ENCODE results near the gene MB.

Gene MB

DNA sequence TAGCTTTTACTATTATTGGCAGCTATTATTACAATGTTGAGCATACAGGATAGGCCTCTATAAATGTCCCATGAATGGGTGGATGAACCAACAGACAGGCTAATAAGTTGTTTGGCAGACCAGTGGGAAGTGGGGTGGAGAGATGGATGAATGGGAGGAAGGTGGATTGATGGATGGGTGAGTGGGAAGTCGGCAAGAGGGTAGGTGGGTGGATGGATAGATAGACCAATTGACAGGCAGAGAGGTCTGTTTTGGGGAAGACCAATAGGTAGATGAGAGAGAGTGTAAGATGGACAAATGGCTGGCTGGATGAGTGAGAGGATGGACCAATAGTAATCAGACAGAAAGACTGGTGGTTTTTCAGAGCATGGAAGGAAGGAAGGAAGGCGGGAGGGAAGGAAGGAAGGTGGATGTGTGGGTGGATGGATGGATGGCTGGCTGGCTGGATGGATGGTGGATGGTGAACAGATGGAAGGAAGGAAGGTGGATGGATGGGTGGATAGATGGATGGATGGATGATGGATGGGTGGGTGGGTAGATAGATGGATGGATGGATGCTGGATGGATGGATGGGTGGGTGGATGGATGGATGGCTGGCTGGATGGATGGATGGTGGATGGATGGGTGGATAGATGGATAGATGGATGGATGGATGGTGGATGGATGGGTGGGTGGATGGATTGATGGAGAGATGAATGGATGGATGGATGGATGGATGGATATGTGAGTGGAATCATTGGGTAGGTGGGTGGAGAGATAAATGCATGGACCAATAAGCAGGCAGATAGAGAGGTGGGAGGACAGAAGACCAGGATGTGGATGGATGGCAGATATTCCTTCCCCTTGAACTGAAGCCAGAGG lies 39.1 kb downstream of the MB start:
- Mint-ChIP-seq H3K4me1 (no peaks in the 10 kb centered on the region), H3K4me3 (no peak overlapping the region), H3K27me3 (ENCODE audit: low read depth) (peaks cover 22% of the 10 kb centered on the region), H3K36me3 (ENCODE audit: low read depth) (no peaks in the 10 kb centered on the region), H3K27ac (no peak overlapping the region), H3K9me3 (no peaks in the 10 kb centered on the region)
- TF ChIP-seq, protein P1, sequence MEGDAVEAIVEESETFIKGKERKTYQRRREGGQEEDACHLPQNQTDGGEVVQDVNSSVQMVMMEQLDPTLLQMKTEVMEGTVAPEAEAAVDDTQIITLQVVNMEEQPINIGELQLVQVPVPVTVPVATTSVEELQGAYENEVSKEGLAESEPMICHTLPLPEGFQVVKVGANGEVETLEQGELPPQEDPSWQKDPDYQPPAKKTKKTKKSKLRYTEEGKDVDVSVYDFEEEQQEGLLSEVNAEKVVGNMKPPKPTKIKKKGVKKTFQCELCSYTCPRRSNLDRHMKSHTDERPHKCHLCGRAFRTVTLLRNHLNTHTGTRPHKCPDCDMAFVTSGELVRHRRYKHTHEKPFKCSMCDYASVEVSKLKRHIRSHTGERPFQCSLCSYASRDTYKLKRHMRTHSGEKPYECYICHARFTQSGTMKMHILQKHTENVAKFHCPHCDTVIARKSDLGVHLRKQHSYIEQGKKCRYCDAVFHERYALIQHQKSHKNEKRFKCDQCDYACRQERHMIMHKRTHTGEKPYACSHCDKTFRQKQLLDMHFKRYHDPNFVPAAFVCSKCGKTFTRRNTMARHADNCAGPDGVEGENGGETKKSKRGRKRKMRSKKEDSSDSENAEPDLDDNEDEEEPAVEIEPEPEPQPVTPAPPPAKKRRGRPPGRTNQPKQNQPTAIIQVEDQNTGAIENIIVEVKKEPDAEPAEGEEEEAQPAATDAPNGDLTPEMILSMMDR (IDR thresholded peaks at IDR 0.05; ENCODE audit: unreplicated experiment in 3 of 3) = no peak

DNA sequence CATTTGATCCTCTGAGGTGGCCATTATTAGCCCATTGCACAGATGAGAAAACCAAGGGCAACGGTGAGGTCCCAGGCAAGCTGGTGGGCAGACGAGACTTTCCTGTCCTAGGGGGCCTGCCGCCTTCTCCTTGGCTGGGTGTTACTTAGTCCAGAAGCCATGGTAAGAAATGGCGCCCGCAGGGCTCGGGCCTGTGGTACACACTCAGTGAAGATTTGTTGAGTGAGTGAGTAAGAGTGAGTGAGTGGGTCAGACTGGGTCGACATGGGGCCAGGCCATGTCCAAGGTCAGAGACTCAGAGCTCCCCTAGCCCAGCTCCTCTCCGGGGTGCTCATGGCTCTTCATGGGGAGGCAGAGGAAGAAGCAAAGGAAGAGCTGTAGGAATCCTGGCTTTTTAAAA lies 40.5 kb downstream of the MB start:
- Mint-ChIP-seq H3K27me3 (ENCODE audit: low read depth) (peaks cover 20% of the 10 kb centered on the region), H3K9me3 (no peaks in the 10 kb centered on the region), H3K36me3 (ENCODE audit: low read depth) (no peaks in the 10 kb centered on the region), H3K4me1 (no peaks in the 10 kb centered on the region), H3K27ac (no peak overlapping the region), H3K4me3 (no peak overlapping the region)
- TF ChIP-seq, protein P1 (IDR thresholded peaks at IDR 0.05; ENCODE audit: unreplicated experiment in 3 of 3) = no peak

DNA sequence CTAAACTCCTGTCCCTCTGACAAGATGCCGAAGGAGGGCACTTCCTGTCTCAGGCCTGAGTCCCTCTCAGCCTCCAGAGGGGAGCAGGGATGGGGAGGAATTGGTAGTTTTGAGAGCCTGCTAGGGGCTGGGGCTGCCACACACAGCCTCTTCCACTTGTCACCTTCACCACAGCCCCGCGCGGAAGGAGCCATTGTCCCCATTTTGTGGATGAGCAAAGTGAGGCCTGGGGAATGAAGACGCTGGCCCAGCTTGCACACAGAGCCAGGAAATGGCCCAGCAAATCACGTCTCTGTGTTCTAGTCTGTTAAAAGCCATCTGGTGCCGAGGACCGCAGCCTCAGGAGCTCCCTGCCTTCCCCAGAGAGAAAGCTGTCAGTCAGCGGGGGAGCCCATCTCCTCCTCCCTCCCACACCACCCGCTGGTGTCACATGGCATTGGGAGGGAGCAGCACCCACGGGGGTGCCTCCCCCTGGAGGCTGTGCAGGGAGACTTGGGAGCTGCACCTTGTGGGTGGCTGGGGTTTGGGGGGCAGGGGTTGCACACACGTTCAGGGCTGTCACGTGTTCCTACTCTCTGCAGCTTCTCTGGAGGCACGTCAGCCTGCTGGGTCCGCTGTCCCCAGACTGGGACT lies 41.9 kb downstream of the MB start:
- Mint-ChIP-seq H3K4me3 (no peak overlapping the region), H3K27me3 (ENCODE audit: low read depth) (peaks cover 20% of the 10 kb centered on the region), H3K27ac (no peak overlapping the region), H3K4me1 (no peaks in the 10 kb centered on the region), H3K9me3 (no peaks in the 10 kb centered on the region), H3K36me3 (ENCODE audit: low read depth) (no peaks in the 10 kb centered on the region)
- TF ChIP-seq, protein P1 (IDR thresholded peaks at IDR 0.05; ENCODE audit: unreplicated experiment in 3 of 3) = no peak

DNA sequence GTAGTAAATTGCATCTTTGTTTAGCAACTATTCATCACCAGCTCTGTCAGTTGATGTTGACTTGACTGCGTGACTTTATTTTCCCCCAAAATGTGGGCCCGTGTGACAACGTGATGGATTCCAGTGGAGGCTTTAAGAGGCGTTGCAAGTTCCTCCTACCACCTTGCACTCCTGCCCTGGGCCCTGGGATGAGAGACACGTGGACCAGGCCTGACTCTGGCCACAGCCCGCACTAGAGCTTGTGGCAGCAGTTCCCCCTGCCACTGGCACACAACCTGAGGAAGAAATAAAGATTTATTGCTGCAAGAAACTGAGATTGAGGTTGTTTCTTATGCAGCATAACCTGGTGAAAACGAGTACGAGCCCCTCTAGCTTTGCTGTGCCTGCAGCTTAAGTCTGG lies 44.6 kb downstream of the MB start:
- H3K27me3 Mint-ChIP-seq (ENCODE audit: low read depth) = peaks cover 16% of the 10 kb centered on the region
- H3K9me3 Mint-ChIP-seq = no peaks in the 10 kb centered on the region
- TF ChIP-seq, protein P1 (IDR thresholded peaks at IDR 0.05; ENCODE audit: unreplicated experiment in 3 of 3) = no peak
- H3K4me1 Mint-ChIP-seq = peaks cover 5% of the 10 kb centered on the region
- no peaks in the 10 kb centered on the region for H3K36me3 Mint-ChIP-seq (ENCODE audit: low read depth)
- no peak overlapping the region for H3K4me3 Mint-ChIP-seq
- H3K27ac Mint-ChIP-seq = no peak overlapping the region

DNA sequence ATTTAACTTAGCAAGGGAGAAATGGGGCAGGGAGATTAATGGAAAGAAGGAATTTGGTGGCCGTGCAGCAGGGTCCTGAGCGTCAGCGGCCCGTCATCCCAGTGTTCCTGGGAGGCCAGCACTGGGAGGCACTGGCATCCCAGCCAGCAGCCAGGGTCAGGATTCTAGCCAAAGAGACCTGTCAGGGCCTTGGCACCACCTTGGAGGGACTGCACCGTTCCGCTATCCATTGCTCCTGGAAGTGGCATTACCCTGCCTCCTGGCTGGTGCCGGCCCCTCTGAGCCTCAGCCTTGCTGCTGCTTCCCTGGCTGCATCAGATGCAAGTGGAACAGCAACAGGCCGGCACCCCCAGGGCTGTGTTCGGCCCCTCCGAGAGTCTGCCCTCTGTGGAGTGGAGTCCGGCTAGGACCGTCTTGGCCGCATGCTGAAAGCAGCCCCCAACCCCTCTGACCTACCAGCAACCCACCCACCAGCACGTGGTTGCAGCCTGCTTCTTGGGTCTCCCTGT lies 46.4 kb downstream of the MB start:
- Mint-ChIP-seq H3K4me3 (no peak overlapping the region), H3K36me3 (ENCODE audit: low read depth) (no peaks in the 10 kb centered on the region), H3K4me1 (peaks cover 7% of the 10 kb centered on the region), H3K27ac (no peak overlapping the region), H3K9me3 (no peaks in the 10 kb centered on the region), H3K27me3 (ENCODE audit: low read depth) (peaks cover 12% of the 10 kb centered on the region)
- TF ChIP-seq, protein P1 (IDR thresholded peaks at IDR 0.05; ENCODE audit: unreplicated experiment in 3 of 3) = no peak
